Measurements from ENCODE around the gene GRAP2.

GRAP2 gene

DNA sequence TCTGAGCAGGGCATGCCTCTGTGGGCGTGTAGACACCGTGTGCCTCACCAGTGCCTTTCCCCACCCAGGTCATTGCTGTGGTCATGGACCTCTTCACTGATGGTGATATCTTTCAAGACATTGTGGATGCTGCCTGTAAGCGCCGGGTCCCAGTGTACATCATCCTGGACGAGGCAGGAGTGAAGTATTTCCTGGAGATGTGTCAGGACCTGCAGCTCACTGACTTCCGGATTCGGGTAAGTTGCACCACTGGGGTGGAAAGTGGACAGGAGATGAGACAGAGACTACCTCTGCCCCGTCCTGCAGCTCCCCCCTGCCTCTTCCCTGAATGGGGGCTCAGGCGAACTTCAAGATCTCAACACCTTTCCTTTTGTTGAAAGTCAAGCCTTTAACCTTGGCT, 118.2 kb downstream of the GRAP2 start:
- TF ChIP-seq POLR2AphosphoS5 (IDR thresholded peaks at IDR 0.05; ENCODE audit: low read depth, low read length) (no peak), FOXP2 (optimal IDR thresholded peaks at IDR 0.05; ENCODE audit: borderline replicate concordance, extremely low read depth, extremely low read length, insufficient read depth) (no peak), SIN3A (IDR thresholded peaks at IDR 0.05; ENCODE audit: borderline replicate concordance, insufficient read depth, low read length) (no peak), REST (IDR thresholded peaks at IDR 0.05; ENCODE audit: insufficient read depth in 1 of 2, low read depth in 2 of 2, low read length in 2 of 2) (no peak), TAF1 (IDR thresholded peaks at IDR 0.05; ENCODE audit: borderline replicate concordance, insufficient read depth, low read length) (no peak)

GRCh38 chr22:40020956-40021355, 120.1 kb downstream of the GRAP2 start:
- TF ChIP-seq SIN3A (IDR thresholded peaks at IDR 0.05; ENCODE audit: borderline replicate concordance, insufficient read depth, low read length) (no peak), REST (IDR thresholded peaks at IDR 0.05; ENCODE audit: insufficient read depth in 1 of 2, low read depth in 2 of 2, low read length in 2 of 2) (no peak), POLR2AphosphoS5 (IDR thresholded peaks at IDR 0.05; ENCODE audit: low read depth, low read length) (no peak), FOXP2 (optimal IDR thresholded peaks at IDR 0.05; ENCODE audit: borderline replicate concordance, extremely low read depth, extremely low read length, insufficient read depth) (no peak)

- no peak for TF ChIP-seq SIN3A (IDR thresholded peaks at IDR 0.05; ENCODE audit: borderline replicate concordance, insufficient read depth, low read length)
- TF ChIP-seq REST (IDR thresholded peaks at IDR 0.05; ENCODE audit: insufficient read depth in 1 of 2, low read depth in 2 of 2, low read length in 2 of 2) = no peak
- no peak for TF ChIP-seq TAF1 (IDR thresholded peaks at IDR 0.05; ENCODE audit: borderline replicate concordance, insufficient read depth, low read length)
- no peak for TF ChIP-seq POLR2AphosphoS5 (IDR thresholded peaks at IDR 0.05; ENCODE audit: low read depth, low read length)
- no peak for TF ChIP-seq FOXP2 (optimal IDR thresholded peaks at IDR 0.05; ENCODE audit: borderline replicate concordance, extremely low read depth, extremely low read length, insufficient read depth)
Measured at GRCh38 chr22:40021401-40022000, 120.6 kb downstream of the GRAP2 start.

- TF ChIP-seq POLR2AphosphoS5 (IDR thresholded peaks at IDR 0.05; ENCODE audit: low read depth, low read length) (no peak), REST (IDR thresholded peaks at IDR 0.05; ENCODE audit: insufficient read depth in 1 of 2, low read depth in 2 of 2, low read length in 2 of 2) (no peak), TAF1 (IDR thresholded peaks at IDR 0.05; ENCODE audit: borderline replicate concordance, insufficient read depth, low read length) (no peak), SIN3A (IDR thresholded peaks at IDR 0.05; ENCODE audit: borderline replicate concordance, insufficient read depth, low read length) (no peak), FOXP2 (optimal IDR thresholded peaks at IDR 0.05; ENCODE audit: borderline replicate concordance, extremely low read depth, extremely low read length, insufficient read depth) (no peak)
Measured at GRCh38 chr22:40022536-40023240, 121.8 kb downstream of the GRAP2 start.
